ENCODE results near the gene SELENOS.

The SELENOS gene

DNA sequence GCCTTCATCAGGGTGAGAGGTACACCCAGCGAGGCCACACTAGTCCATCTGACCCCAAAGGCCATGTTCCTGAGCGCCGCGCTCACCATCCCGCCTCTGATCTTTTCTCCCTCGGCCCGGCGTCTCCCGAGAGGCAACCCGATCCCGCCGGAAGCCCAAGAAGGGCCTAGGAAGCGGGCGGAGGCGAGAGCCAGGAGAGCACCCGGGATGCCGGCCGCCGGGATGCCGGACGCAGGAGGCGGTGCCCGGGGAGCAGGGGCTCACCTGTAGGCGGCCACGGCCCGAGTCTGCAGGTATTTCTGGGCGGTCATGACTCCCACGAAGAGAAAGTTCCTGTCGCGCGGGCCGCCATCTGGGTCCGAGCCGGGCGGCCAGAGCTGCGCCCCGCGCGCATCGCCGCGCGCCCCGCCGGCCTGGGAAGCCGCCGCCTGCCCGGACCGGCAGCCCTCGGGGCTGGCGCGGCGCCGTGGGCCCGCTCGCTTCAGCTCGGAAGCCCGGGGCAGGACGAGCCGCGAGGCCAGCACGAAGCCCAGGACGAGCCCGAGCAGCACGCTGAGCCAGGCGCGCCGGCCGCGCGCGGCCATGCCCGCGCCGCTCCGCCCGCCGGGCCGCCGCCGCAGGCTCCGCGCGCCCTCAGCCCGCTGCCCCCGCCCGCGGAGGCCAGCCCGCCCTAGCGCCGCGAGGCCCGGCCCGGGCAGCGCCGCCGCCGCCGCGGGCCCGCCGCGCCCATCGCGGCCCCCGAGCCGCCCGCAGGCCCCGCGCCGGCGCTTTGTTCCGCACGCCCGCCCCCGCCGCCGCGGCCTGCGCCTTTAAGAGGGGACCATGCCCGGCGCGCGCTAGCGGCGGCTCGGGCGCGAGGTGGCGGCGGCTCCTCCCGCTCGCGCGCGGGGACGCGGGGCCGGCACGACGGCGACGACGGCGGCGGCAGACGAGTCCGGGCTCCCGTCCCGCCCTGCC lies 26.1 kb downstream of the SELENOS start:
- no peak for DNase-seq

DNA sequence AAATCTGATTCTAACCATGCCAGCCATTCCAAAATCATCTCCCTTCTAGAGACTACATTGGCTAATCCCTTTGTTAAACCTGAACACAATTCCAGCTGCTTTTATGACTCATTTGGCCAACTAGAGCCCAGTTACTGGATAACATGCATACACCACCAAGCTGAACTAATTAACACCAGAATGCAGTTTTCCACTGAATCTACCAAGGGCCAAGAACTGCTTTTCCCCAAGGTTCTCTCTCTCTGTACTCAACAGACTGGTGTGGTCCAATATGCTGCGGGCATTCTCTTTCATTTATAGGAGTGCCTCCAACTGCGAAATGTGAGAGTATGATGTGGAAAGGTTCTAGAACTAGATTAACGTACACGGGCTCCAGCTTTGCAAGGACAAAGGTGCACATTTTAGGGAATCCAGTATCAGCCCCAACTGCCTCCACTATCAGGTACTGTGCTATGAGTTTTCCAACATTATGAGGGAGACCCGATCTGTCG lies 26.9 kb downstream of the SELENOS start:
- DNase-seq = no peak

DNA sequence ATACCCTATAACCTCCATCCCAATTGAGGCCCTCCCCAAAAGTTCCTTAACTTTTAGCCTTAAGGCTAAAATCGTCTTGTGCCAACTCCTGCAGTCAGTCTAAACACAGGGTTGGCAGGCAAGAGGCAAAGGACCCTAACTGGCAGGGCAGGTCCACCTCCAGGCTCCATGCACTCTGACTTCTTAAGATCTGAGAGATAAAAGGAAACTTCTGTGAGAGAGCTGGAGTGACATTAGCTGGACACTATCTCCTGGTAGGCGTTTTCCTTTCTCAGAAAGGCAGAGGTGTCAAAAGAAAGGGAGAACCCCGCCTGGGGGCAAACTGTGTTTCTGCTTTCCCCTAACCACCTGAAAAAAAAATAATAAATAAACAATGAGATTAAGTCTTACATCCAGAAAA lies 29.0 kb downstream of the SELENOS start:
- DNase-seq = no peak

DNA sequence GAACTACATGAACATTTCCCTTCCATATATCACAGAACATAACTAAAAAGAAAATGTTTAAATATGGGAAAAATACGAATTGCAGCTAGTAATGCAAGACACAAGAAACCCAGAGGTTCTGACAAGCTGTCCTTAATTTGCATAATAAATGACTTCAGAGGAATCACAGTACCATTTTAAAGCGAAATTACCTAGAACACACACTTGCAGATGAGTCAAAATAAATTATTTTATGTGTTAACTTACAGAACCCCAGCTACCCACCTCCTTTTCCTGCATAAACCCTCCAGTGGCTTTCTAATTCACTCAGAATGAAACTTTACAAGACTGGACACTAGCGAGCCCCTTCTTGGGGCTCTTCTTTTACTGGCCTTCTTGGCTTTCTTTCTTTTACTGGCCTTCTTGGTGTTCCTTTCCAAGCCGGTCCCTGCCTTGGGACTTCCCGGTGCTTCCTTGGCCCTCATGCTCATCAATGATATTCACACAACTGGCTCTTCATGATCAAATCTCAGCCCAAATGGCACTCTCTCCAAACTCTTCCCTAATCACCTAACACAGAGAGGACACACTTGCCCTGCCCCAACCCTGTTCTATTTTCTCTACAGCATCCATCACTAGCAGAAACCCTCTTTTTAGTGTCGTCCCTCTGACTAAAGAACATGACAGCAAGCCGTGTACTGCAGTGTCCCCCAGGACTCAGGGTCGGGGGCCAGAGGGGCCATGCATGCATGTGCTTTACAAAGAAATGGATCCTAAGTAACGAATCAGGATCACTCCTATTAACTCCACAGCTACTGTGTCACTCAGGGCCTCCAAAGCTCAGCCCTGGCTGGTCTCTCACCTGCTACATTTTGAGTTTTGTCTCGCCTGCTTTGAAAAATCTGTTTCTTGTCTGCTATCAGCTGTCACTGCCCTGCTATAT lies 30.2 kb downstream of the SELENOS start:
- peak; percentile 50 for DNase-seq

DNA sequence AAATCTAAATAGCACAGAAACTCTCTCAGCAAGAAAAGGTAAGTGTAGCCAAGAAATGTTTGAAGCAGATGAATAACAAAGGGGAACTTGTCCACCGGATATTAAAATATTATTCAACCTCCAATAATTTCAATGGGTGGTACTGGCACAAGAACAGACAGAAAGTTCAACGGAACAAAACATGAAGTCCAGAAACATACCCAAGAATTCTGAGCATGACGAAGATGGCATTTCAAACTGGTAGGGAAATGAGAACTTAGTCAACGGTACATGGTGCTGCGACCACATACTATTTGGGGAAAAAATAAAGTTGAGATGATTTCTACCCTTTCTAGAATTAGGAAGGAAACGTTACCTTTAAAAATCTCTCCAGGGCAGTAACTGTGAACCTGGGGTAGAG lies 30.9 kb downstream of the SELENOS start:
- DNase-seq = no peak

DNA sequence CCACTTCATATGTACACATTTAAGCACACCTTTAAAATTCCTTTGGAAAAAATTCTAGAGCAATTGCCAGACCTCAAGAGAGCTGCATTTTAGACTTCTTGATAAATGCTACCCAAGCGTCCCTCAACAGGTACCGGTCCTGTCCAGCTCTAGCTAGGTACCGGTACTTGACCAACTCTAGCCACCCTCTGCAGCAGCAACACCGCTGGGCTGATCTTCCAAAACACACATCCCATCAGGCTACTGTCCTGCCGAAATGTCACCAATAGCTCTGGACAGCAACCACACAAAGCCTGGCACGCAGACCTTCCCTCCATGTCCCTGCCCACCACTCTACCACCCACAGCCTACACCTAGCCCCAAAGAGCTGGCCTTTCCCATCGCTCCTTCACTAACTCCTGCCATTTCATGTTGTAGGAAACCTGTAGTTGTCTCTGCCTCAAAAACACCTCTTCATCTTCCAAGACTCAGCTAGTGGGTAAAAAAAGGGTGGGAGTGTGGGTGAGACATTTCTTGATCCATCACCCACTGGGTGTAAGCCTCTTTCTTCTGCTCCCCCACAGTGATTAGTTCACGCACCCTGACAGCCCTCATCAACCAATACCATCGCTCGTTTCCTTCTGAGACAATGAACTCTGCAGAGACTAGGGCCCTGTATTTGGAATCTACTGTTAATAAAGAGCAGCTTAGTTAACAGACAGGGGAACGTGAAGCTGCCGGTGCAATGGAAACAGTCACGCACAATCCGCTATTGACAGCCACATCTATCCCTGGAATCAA lies 32.2 kb downstream of the SELENOS start:
- DNase-seq = no peak

DNA sequence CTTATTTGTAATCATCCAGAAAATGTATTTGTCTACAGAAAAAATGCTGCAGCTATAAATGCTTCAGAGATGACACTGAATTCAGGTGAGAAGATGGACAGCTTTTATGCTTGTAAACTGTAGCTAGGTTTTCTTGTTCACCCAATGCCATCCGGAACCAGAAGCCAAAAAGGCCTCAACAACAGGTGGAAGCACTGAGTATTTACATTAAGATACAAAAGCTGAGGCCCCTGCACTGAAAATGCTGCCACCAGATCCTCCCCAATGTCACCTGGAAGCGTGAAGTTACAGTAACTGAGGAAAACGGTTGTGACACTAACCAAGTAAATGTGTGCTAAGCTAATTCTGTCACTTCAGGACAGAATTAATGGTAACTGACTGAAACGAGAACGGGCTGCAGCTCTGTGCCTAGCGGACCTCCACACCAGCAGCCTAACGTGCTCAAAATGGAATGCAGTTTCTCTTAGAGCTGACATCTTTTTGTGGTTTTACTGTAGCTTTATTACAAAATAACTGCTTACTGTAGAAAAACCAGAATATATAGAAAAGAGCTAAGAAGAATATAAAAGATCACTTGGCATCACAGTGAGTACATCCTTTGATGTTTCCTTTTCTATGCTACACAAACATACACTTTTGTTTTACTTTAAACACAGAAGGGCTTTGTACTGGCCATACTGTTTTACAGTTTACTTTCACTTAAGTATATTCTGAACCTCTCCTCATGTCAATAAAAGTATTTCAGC lies 33.1 kb downstream of the SELENOS start:
- no peak for DNase-seq

DNA sequence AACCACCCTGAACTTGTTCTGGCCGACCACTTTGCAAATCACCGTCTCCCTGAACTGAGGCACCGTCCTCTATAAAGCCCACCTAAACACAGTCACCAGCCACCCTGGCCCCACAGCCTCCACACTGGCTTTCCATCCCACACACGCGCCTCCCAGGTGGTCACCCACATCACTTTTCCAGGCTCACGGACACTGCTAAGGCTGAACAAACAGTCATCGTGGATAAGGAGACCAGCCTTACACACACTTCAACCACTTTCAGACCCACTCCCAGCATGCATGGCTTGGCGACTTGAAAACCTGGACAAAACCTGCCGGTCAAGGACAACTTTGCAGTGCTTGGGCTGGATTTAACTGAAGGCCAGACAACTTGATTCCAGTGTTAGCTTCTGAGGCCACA lies 33.9 kb downstream of the SELENOS start:
- no peak for DNase-seq

DNA sequence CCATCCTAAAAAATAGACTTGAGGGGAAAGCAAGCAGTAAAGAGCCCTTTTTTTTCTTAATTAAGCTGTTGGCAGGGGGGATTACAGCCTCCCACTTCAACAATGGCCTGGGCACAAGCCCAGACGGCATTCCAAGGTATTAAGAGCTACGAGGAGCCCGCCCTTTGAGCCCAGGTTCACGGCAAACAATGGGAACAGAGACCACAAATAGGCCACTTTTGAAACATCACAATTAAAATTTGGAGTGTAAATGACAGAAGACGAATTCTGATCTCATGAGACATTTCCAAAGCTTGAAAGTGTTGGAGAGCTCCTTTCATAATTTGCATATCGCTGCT lies 34.3 kb downstream of the SELENOS start:
- no peak for DNase-seq

DNA sequence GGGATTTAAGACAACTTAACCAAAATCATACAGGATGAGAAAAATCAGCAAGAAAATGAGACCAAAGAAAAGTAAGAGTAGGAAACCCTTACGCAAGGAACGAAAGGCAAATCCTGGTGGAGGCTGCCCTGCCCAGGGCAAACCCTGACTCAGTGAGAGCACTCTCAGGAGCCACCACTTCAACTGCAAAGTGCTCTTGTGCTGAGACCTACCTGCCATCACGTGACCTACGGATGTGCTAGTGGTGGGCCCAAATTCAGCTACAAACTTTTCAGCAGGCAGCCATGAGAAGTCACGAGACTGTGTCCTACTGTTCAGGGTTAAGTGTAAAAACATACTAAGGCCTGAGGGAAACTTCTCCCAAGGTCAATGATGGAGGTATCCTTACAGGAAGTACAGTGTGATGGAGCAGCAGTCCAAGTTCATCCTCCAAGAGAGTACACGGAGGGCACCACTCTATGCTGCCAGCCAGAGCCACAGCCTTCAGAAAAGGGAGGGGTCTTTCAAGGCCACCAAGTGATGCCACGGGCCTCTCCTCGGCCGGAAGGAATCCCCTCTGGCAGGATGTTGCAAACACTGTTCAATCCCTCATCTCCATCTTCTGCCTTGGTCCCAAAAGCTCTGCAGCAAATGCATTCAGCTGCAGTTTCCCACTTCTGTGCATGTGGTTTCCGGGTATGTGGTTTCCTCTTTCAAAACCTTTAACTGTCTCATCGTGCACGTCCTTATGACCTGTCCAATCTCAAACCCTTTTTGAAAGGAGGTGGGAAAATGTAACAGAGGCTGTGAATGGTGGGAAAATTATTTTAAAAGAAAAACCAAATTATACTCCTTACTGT lies 34.9 kb downstream of the SELENOS start:
- peak; percentile 85 for DNase-seq

DNA sequence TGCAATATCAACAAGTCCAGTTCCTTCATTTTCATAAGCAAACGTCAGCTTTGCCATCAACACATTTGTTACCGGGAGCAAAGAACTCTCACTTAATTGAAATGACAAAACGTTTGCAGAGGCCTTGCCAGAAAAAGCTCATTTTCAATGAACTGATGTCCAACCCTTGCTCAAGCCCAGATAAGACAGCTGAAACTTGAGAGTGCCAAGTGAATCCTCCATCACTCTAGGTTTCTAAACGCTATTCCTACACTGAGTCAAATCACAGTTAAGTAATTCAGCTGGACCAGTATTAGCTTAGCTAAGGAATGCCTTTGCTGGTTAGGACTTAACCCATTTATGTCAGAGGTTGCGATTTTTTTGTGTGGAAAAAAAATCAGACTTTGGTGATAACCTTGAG lies 36.9 kb downstream of the SELENOS start:
- DNase-seq = no peak

DNA sequence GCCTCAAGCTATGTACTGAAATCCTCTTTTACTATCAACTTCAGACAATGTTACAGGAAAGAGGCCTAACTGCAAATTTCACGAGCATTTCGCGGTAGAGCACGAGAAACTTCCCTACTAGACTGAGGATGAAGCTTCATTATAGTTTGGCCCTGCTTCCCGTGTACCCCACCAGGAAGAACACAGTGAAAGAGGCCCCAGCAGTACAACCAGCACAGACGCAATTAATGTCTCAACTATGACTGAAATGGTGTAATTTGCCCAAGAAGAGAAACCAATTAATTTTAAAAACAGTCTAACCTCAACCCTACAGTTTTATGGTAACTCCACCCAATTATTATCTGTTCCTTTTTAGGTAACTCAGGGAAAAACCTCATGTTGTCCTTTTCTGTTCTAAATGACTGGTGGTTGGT lies 37.6 kb downstream of the SELENOS start:
- DNase-seq = no peak

DNA sequence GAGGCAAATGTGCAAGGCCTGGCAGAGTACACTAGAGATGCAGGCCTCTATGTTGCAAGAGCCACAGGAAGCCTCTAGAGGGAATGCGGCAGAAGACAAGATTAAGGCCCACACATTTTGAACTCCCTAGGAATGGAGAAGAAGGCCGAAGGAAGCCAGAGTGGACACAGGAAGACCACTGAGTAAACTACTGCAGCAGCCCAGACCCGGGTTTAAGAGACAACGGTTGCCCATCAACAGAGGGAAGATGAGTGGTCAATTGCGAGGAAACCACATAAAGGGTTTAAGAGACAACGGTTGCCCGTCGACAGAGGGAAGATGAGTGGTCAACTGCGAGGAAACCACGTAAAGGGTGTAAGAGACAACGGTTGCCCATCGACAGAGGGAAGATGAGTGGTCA lies 40.0 kb downstream of the SELENOS start:
- DNase-seq = no peak

DNA sequence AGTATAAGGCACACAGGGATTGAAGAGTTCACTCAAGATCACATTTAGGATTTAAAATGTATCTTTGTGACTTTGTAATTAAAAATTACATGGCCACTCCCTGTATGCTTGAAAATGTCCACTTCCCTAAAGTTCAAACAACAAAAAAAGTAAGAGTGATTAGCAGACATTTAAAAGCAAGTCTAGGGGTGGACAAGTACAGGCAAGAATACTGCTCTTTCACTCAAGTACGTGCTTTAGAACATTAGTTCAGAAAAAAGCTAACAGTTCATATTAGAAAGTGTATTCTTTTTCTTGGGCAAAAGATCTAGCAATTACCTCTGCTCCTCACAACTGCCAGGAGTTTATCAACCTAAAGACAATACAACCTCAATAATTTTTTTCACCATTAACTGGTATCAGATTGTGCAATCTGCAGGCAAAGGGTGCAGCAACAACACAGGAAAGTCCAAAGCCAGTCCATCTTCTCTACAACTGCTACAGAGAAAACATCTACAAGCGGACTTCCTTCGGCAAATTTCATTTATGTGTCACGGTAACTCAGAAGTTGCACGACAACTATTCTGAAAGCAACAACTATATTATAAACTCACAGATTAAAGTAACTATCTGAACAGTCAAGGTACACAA lies 43.5 kb downstream of the SELENOS start:
- DNase-seq = no peak

DNA sequence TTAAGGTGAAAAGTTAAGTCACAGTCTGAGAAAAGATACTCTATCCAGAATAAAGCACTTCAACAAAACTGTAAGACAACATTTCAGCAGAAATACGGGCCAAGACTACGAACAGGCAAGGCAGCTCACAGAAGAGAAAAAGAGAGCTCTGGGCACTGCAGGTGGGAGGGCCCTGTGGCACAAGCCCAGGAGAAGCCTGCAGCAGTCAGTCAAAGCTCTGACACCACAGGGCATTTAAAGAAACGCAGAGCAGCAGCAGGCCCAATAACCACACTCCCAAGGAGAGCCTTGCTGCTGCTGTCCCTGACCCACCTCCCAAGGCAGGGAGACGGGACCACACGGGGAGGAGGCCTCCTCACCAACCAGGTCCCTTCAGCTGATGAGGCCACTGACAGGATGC lies 44.6 kb downstream of the SELENOS start:
- DNase-seq = no peak

DNA sequence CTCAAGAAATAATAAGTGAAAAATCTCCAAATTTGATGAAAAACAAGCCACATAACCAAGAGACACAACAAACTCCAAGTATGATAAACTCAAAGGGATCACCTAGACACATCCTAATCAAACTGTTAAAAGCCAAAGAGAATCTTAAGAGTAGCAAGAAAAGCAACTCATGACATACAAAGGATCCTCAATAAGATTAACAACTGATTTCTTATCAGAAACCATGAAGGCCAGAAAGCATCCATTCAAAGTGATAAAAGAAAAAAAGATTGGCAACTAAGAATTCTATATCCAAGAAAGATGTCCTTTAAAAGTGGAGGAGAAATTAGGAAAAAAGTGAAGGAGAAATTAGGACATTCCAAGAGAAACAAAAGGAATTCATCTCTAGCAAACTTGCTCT lies 49.0 kb downstream of the SELENOS start:
- no peak for DNase-seq

DNA sequence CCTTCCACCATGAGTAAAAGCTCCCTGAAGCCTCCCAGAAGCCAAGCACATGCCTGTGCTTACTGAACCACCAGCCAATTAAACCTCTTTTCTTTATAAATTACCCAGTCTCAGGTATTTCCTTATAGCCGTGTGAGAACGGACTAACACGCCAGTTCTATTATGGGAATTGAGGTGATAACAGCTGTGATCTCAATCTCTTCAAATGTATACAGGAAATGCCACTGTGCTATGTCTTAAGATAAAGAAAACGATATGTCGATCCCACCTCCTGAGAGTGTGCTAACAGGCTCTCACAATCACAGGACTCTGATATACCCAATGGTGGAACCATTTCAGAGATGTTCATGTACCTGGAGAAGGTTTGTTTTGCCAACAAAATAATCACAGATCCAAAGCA lies 51.6 kb downstream of the SELENOS start:
- DNase-seq = no peak

Data from activated CD4-positive, alpha-beta T cell treated with anti-CD3 and anti-CD28 coated beads, Interleukin-2, Interleukin-6, amounts not matched to agents 100 ng/mL and 50 ng/mL, durations not matched to agents 16 hours and 8 hours (primary cell).